ENCODE data around the gene INSYN2B.

- TF ChIP-seq EZH2 (IDR thresholded peaks at IDR 0.05; ENCODE audit: borderline replicate concordance, low read length) (no peak), CTCF (IDR thresholded peaks at IDR 0.05; ENCODE audit: low read length) (no peak)
Observed at GRCh38 chr5:169910393-169910792, 69.9 kb downstream of the INSYN2B start.

Measured in OCI-LY1 (cell line).